Astrocyte (in vitro differentiated cells and primary cell): ENCODE data around the gene PELI1.

Experiments
- EZH2 ChIP-seq: IDR thresholded peaks from 2 replicates; pipeline ENCODE4 v1.6.1; 2012; ENCODE audit warnings: mild to moderate bottlenecking, low read length, inconsistent platforms; ENCODE audit not compliant: insufficient read depth
- TF ChIP-seq, protein P1 (sequence below): IDR thresholded peaks from 2 replicates; pipeline ENCODE4 v1.5.1; 2011; ENCODE audit warnings: low read depth, mild to moderate bottlenecking, inconsistent platforms, low read length, moderate library complexity; ENCODE audit not compliant: insufficient read depth

DNA sequence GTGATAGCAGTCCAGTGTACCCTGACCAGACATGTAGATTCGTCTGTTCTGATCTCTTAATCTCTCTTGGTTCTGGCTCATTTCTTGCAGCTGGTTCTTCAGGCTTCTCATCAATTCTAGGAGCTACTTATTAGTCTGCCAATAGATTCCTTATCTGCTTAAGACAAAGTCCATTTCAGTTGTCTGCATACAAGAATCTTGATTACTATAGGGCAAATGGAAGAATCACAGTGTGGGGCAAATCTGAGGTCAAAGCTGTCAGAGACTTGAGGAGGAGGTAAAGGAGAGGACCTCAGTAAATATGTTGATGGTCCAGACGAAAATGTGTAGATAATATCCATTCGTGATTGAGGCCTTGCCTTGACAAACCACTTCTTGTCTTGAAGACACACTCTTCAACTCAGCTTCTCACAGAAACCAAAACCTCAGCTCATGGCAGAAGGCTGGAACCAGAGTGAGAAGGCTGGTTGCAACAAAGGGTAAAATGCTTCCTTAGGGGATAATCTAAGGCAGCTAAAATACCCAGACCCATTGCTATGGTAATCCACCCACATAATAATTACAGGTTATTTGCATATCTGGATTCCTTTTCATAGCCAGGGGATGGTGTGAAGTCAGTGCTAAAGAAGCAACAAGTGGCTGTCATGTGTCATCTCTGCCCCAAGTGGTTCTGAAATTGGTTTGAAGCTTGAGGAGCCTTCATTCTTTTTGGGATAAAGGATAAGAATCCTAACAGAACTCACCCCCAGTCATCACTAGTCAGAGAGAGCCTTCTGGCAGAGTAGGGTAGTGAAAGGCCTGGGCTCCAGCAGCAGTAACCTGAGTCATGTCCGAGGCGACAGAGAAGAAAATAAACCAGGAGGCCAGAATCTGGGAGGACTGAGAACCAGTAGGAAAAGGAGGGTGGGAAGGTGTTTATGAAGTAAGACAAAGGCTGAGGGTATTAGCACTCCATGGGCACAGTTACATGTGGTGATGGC lies 29.2 kb upstream of the PELI1 start:
- TF ChIP-seq, protein P1, sequence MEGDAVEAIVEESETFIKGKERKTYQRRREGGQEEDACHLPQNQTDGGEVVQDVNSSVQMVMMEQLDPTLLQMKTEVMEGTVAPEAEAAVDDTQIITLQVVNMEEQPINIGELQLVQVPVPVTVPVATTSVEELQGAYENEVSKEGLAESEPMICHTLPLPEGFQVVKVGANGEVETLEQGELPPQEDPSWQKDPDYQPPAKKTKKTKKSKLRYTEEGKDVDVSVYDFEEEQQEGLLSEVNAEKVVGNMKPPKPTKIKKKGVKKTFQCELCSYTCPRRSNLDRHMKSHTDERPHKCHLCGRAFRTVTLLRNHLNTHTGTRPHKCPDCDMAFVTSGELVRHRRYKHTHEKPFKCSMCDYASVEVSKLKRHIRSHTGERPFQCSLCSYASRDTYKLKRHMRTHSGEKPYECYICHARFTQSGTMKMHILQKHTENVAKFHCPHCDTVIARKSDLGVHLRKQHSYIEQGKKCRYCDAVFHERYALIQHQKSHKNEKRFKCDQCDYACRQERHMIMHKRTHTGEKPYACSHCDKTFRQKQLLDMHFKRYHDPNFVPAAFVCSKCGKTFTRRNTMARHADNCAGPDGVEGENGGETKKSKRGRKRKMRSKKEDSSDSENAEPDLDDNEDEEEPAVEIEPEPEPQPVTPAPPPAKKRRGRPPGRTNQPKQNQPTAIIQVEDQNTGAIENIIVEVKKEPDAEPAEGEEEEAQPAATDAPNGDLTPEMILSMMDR, result no peak
- TF ChIP-seq EZH2, result no peak
